Fibroblast of mammary gland (primary cell): Measurements from ENCODE around the gene PPM1L.

ENCODE experiments used
- DNase-seq: peaks from one replicate; pipeline ENCODE4 v3.0.0-alpha.2; 2010; ENCODE audit warnings: low read depth
- H3K4me3 ChIP-seq: 2 replicates; pipeline ENCODE4 v1.5.1; 2011; ENCODE audit warnings: low read depth, mild to moderate bottlenecking, low read length, moderate library complexity; ENCODE audit not compliant: control insufficient read depth
- TF ChIP-seq, protein P1 (sequence below): conservative IDR thresholded peaks from 2 replicates; pipeline ENCODE4 v1.5.1; 2011; ENCODE audit warnings: low read depth, low read length, inconsistent platforms; ENCODE audit not compliant: control insufficient read depth, insufficient read depth

Gene PPM1L

DNA sequence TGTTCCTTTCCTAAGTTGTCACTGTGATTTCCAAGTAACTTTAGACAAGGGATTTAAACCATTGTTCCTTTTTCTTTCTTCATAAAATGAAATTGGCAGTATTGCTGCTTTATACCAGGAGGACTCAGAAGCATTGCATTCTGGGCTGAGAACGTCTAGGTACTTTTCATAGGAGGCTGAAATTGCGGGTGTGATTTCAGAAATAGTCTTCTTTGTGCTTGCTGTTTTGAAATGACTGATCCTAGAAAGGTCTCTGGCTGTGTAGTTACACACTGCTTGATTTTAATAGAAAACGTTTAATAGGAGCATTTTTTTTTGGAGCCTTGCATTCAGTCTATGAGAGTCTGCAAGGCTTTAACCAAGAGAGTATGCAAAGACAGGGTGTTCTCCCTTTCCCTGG, 56.3 kb downstream of the PPM1L start:
- DNase-seq = no peak
- TF ChIP-seq, protein P1, sequence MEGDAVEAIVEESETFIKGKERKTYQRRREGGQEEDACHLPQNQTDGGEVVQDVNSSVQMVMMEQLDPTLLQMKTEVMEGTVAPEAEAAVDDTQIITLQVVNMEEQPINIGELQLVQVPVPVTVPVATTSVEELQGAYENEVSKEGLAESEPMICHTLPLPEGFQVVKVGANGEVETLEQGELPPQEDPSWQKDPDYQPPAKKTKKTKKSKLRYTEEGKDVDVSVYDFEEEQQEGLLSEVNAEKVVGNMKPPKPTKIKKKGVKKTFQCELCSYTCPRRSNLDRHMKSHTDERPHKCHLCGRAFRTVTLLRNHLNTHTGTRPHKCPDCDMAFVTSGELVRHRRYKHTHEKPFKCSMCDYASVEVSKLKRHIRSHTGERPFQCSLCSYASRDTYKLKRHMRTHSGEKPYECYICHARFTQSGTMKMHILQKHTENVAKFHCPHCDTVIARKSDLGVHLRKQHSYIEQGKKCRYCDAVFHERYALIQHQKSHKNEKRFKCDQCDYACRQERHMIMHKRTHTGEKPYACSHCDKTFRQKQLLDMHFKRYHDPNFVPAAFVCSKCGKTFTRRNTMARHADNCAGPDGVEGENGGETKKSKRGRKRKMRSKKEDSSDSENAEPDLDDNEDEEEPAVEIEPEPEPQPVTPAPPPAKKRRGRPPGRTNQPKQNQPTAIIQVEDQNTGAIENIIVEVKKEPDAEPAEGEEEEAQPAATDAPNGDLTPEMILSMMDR = no peak
- no peak overlapping the region for H3K4me3 ChIP-seq

DNA sequence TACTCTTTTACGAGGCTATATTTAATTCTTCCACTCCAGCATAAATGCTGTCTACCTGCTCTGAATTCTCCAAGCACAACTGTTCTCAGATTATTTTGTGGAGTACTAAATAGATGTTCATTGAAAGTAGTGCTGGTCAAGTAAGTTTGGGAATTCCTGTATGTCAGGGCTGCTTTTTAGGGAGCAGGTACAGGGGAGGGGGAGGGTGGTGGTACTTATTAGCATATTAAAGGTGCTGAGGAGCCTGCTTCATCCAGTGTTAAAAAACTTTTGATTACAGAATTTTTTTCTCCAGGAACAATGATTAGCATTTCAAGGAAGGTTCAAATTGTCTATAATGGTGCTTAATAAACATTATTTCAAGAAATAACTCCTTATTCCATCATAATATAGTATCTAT, 59.2 kb downstream of the PPM1L start:
- no peak for DNase-seq
- H3K4me3 ChIP-seq = no peak overlapping the region
- TF ChIP-seq, protein P1 = no peak

DNA sequence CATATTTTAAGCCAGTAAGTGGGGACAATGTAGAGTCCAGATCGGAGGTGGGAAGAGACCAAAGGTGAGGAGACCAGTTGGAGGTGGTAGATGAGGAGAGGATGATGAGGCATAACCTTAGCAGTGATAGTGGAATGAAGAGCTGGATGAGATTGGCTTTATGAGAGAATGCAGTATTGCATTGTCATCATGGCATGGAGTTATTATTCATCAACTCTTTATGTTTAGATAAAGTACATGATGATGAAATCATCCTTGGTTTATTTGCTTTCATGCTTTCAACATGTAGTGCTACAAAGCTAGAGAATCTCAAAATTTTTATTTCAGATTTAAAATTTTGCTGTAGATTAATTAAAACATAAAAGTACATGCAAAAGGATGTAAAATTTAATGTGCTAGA, 64.0 kb downstream of the PPM1L start:
- DNase-seq = no peak
- no peak overlapping the region for H3K4me3 ChIP-seq
- TF ChIP-seq, protein P1 = no peak

DNA sequence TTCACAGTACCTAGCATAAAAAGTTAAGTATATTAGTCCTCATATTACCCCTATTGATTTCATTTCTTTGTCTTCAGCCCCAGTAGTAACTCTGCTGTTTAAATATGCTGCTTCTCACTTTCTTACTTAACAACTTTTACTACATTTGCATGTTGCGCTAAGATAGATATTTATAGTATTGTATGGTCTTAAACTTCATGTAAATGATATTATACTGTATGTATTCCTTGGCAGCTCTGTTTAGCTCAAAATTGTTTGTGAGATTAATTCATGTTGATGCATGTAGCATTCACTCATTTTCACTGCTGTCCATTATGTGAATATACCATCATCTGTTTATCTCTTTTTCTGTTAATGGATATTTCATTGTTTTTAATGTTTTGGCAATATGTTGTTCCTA, 64.4 kb downstream of the PPM1L start:
- no peak for DNase-seq
- TF ChIP-seq, protein P1 = no peak
- H3K4me3 ChIP-seq = no peak overlapping the region

DNA sequence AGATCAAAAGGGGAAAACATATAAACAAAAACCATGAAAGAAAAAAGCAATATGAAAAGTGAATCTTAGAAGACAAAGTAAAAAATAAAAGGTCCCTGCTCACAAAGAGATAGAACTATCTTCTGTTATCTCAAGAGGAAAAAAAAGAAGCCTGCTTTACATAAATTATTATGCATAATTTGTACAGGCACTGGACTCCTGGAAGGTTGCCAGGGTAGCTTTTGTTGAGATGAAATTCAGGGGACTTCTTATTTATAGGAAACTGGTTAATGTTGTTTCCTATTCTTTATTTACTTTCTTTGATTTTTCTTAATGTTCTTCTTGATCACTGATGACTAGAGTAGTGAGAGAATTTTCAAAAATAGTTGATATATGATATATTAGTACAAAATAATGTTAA, 66.9 kb downstream of the PPM1L start:
- no peak overlapping the region for H3K4me3 ChIP-seq
- DNase-seq = no peak
- TF ChIP-seq, protein P1 = no peak

DNA sequence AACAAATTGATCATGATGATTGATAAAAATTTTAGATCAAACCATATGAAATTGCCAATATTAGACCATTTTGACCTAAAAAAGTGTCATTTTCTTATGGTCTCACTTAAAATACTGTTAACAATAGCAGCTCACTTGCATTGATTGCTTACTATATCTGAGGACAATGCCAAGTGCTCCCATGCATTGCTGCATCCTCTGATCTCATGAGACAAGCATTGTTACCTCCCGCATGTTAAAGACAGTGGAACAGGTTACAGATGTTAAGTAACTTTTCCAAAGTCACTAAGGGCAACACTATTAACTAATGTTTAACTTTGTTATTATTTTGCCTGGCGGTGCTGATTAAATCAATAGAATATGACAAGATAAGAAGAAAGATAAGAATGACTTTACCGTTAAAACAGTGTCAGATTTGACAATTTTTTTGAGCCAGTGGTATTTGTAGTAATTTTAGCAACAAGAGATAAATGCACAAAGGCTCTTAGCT, 69.3 kb downstream of the PPM1L start:
- no peak overlapping the region for H3K4me3 ChIP-seq
- TF ChIP-seq, protein P1 = no peak
- no peak for DNase-seq

DNA sequence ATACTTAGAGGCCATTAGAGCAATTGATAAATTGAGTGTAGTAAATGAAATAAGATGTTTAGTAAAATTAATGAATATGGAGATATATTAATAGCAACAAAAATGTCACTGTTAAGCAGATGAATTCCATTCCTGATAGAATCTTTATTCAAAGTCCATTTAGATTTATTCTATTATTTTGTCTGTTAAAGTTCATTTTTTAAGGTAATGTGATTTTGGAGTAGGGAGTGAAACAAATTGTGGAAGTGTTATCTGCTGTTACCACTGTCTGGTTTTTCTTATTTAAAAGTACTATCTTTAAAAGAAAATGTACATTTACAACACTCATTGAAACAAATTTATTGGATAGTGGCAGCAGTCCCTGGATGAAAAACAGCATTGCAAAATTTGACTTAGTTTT, 70.4 kb downstream of the PPM1L start:
- DNase-seq = no peak
- no peak overlapping the region for H3K4me3 ChIP-seq
- TF ChIP-seq, protein P1 = no peak
